ENCODE results near the gene PIEZO1. TPM values are rescaled to one million over a fixed set of nuclear protein-coding genes. Genes with fewer than 3 reads are reported as not detected.
A peak's percentile ranks its signal among the peaks of the same experiment; 100 is the strongest.

PIEZO1 gene
- total RNA-seq, 1 donor from 2014 or later: 208 TPM

GRCh38 chr16:88686439-88687253 lies 98.4 kb downstream of the PIEZO1 start, which contains the start of gene SNAI3:
SNAI3 (minus strand) TSS chr16:88686507; CDS start chr16:88686406, 101 bp downstream.
- Mint-ChIP-seq H3K27me3 (ENCODE audit: low read depth) (peaks cover 36% of the 10 kb centered on the region), H3K4me1 (ENCODE audit: low read depth) (peaks cover 2% of the 10 kb centered on the region), H3K9me3 (ENCODE audit: low read depth) (no peaks in the 10 kb centered on the region), H3K27ac (ENCODE audit: unreplicated experiment) (no peak within 1 kb of the TSS), H3K4me3 (ENCODE audit: unreplicated experiment) (peak within 1 kb of the TSS; percentile 59), H3K36me3 (ENCODE audit: low read depth) (peaks cover 1% of the 10 kb centered on the region)
- no peak for DNase-seq (ENCODE audit: low spot score)
- TF ChIP-seq CTCF (IDR thresholded peaks at IDR 0.05): no peak

GRCh38 chr16:88686062-88686438 lies 99.0 kb downstream of the PIEZO1 start:
- H3K27me3 Mint-ChIP-seq (ENCODE audit: low read depth): peaks cover 36% of the 10 kb centered on the region
- peak overlapping the region; percentile 59 for H3K4me3 Mint-ChIP-seq (ENCODE audit: unreplicated experiment)

DNA sequence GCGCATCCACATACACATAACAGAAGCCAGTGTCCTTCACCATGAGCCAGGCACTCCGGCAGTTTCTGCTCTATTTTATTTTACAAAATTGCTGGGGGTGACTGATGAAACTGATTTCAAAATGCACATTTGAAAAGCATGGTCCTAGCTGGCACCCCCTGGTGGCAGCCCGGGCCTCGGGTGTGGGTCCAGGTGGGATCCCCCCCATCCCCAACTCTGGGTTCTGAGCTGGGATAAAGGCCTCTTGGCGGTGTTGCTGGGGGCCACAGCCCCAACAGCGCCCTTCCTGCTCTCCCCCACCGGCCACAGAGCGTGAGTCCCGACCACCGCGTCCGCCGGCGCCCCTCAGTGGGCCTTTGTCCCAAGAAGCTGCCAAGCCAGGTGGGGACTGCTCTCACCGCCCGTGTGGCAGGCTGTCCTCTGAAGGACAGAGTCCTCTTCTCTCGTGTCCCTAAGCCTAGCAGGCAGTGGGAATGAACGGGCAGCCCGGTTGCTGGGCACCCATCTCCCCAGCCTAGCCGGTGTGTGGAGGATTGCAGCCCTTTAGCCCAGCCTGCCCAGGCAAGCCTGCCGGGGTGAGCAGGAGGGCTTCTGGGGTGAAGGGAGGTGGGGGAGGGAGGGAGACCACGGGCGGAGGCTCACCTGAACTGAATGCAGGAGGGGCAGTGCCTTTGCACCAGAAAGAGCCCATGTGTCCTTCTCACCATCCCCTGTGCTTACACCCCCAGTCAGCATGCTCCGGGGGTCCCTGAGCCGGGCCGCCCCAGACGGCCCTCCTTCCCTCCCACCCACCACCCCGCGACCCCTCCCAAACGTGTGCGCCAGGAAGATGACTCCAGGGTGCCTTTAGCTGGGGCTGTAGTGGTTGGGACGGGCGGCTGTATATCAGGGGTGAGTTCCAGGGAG lies 99.6 kb downstream of the PIEZO1 start:
- peaks cover 2% of the 10 kb centered on the region for H3K4me1 Mint-ChIP-seq (ENCODE audit: low read depth)
- H3K36me3 Mint-ChIP-seq (ENCODE audit: low read depth): peaks cover 1% of the 10 kb centered on the region
- no peak overlapping the region for H3K27ac Mint-ChIP-seq (ENCODE audit: unreplicated experiment)
- H3K9me3 Mint-ChIP-seq (ENCODE audit: low read depth): no peaks in the 10 kb centered on the region
- H3K4me3 Mint-ChIP-seq (ENCODE audit: unreplicated experiment): no peak overlapping the region
- peak; percentile 80 for TF ChIP-seq CTCF (IDR thresholded peaks at IDR 0.05)
- DNase-seq (ENCODE audit: low spot score): no peak
- H3K27me3 Mint-ChIP-seq (ENCODE audit: low read depth): peaks cover 34% of the 10 kb centered on the region

More at GRCh38 chr16:88686062-88686438, 99.0 kb downstream of the PIEZO1 start:
- TF ChIP-seq CTCF (IDR thresholded peaks at IDR 0.05): no peak
- peaks cover 1% of the 10 kb centered on the region for H3K36me3 Mint-ChIP-seq (ENCODE audit: low read depth)
- no peak overlapping the region for H3K27ac Mint-ChIP-seq (ENCODE audit: unreplicated experiment)
- H3K4me1 Mint-ChIP-seq (ENCODE audit: low read depth): peaks cover 2% of the 10 kb centered on the region
- H3K9me3 Mint-ChIP-seq (ENCODE audit: low read depth): no peaks in the 10 kb centered on the region
- DNase-seq (ENCODE audit: low spot score): no peak

DNA sequence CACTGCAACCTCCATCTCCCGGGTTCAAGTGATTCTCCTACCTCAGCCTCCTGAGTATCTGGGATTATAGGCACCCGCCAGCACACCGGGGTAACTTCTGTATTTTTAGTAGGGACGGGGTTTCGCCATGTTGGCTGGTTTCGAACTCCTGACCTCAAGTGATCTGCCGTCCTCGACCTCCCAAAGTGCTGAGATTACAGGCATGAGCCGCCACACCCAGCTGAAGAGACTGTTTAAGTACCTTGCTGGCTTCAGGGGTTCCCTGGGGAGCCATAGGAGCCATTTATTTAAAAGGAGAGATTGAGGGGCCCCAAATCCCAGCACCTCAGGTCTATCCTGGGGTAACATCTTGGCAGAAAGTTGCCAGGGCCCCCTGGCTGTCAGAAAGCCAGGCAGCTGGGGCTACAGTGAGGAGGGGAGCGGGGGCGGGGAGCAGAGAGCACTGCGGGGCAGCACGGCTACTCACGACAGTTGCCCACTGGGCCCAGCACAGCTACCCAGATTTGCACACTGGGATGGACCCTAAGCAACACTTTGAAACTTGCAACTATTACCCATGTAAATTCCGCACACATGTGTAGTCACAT lies 100.4 kb downstream of the PIEZO1 start:
- no peak overlapping the region for H3K4me3 Mint-ChIP-seq (ENCODE audit: unreplicated experiment)
- peaks cover 1% of the 10 kb centered on the region for H3K36me3 Mint-ChIP-seq (ENCODE audit: low read depth)
- H3K4me1 Mint-ChIP-seq (ENCODE audit: low read depth): peaks cover 2% of the 10 kb centered on the region
- DNase-seq (ENCODE audit: low spot score): no peak
- no peak for TF ChIP-seq CTCF (IDR thresholded peaks at IDR 0.05)
- peaks cover 33% of the 10 kb centered on the region for H3K27me3 Mint-ChIP-seq (ENCODE audit: low read depth)
- H3K9me3 Mint-ChIP-seq (ENCODE audit: low read depth): no peaks in the 10 kb centered on the region
- H3K27ac Mint-ChIP-seq (ENCODE audit: unreplicated experiment): no peak overlapping the region

Data from chondrocyte (in vitro differentiated cells).